NCI-H446 (cell line): ENCODE results near the gene MMP11.

Experiments
- DNase-seq, 2 experiments: peaks; one replicate each; lab custom pipeline; 2025; lab: John Stamatoyannopoulos, UW

Gene MMP11

GRCh38 chr22:23760056-23760455 is 12.6 kb upstream of the MMP11 start:
- no peak for DNase-seq

DNA sequence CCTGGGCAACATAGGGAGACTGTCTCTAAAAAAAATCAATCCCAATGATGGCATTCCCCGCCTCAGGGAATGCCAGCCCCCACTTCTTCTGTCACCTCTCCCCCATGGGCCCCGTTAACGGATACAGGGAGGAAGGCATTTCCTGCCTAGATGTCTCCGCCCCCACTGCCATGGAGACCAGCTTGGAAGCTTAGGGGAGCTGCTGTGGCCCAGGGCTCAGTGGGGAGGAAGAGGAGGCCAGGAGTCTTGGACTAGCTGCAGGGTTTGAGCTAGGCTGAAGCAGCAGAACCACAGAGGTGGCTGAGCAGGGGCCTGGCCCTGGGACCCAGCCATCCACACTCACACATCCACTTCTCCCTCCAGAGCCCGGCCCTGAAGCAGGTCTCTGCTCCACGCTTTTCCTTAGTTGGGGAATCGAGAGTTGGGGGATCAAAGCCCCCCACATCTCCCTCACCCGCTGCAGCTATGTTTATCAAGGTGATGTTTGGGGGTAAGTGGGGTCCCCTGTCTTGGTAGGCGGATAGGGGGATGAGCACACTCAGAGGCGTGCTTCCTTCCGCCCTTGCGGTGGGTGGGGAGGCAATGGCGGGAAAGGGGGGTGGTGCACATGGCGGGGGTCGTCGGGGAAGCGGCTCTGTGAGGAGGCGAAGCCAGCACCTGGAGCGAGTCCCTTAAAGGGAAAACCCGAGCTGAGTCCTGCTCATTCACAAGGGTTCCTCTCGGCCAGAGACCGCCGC is 9.6 kb upstream of the MMP11 start, which contains the start of gene C22orf15:
Gene C22orf15, plus strand, starts transcription at position 149 of the 737 bp plus-strand sequence. Its CDS starts 317 bp downstream, at position 466.
- DNase-seq = no peak

- DNase-seq = no peak
These were observed 9.1 kb upstream of the MMP11 start for GRCh38 chr22:23763579-23763945.

GRCh38 chr22:23763954-23764353 is 8.7 kb upstream of the MMP11 start:
- no peak for DNase-seq

DNA sequence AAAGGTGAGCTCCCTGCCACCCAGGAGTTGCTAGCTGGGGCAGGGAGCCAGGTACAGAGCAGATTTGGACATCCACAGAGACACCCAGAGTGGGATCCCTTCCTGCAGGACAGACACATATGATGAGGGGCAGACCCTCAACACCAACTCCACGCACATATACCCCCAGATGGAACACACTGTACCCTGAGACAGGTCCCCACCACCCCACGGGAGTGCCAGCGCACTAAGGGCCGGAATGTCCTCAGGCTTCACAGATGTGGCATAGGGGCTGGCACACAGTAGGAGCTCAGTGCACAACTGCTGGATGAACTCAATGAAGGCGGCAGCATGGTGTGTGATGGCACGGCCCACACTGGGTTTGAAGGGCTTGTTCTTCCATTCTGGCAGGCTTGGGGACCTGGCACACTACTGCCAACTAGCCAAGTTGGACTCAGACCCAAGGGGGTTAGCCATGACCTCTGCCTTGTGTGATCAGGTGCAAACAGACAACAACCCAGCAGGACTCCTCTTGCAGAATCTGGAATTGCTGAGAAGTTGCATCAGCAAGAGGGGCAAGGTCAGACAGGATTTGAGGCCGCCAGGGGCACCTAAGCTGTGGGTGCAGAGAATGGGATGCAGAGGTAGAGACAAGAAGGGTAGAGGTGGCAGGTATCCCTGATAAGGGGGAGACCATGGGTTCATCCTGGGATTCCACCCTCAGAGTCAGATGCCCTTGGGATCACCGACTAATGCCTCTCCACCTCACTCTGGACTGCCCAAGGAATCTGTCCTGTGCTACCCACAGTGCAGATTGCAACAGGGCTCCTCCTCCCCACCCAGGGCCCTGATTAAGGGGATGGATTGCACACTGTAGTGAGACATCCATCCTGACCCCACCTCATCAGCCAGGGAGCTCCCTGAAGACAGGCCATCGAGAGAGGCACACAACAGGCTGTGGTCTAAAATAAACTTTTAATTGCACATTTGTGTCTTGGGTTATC is 7.5 kb upstream of the MMP11 start:
- DNase-seq = no peak

GRCh38 chr22:23767303-23767672 is 5.4 kb upstream of the MMP11 start:
- DNase-seq = no peak

- DNase-seq = peak; percentile 73 to 80
These were observed 4.7 kb upstream of the MMP11 start, which contains the start of gene CHCHD10 for GRCh38 chr22:23767673-23768548. CHCHD10 (minus strand) TSS chr22:23767972; CDS start chr22:23767874, 98 bp downstream.

DNA sequence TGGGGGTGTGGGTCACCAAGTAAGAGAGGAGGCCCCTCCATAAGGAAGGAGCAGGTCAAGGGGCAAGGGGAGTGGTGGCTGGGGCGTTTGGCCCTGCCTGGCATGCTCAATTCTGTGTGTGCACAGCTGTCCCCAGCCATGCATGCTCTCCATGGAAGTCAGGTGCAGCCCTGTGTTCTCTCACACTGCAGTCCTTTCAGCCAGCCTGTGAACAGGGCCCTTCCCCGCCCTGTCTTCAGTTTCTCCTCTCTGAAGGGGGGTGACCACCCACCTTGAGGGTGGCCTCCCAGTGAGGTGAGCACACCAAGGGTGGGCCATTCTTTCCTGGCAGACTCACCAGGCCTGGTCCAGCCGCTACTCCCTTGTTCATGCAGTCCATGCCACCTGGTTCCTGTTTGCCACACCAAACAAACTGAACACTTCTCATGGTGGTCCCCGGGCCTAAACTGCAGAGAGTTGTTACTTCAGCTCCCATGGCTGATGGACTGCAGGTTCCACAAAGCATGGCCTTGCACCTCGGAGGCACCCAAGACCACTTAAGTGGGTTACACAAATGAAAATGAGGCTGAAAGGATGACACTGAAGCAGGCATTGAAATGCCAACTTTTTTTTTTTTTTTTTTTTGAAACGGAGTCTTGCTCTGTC is 3.2 kb upstream of the MMP11 start:
- DNase-seq = no peak

- DNase-seq = no peak
These were observed 367 bp upstream of the MMP11 start for GRCh38 chr22:23772315-23772648.

DNA sequence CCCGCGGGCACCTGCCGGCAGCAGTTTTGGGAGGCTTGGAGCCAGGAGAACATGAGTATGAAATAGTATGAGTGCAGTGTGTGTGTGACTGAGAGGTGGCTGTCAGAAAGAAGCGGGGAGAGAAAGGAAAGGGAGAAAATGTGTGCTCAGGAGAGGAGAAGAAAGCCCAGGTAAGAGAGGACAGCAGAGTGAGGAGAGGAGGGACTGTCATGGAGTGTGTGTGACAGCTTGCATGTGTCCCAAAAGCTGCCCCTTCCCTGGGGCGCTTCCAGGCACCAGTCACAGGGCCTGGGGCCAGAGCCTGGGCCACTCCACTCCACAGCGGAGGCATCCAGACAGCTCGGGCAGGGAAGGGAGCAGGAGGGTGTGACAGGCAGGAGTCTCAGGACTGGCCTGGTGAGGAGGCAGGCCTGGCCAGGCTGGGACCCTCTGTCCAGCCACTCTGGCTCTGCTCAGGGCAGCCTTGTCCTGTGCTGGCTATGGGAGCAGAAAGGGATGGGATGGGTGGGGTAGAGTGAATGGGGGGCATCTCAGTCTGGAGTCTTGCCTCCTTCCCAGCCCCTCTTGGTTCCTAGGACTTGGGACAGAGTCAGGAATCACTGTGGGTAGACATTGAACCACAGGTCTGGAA is 949 bp downstream of the MMP11 start:
- no peak for DNase-seq

- DNase-seq = no peak
These were observed 1.7 kb downstream of the MMP11 start for GRCh38 chr22:23774114-23774921.

DNA sequence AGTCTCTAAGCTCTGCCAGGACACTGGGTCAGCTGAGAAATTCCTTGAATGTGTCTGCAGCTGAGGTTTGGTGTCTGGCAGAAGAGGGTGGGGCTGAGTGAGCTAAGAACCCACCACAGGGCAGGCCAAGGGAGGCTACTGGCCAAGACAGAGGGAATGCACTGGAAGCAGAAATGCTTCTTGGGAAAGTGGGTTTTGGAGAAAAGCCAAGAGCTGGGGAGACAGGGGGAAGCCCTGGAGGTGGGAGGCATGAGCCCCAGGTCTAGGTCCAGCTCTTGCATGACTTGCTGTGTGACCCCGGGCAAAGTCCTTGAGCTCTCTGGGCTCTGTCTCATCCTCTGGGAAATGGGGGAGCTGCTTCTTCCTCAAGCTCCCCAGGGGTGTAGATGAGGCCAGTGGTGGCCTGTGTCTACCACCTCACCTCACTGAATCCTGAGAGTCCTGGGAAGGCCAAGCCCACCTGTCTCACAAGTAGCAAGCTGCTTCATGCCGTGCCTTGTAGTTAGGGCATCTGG is 2.3 kb downstream of the MMP11 start:
- DNase-seq = no peak

DNA sequence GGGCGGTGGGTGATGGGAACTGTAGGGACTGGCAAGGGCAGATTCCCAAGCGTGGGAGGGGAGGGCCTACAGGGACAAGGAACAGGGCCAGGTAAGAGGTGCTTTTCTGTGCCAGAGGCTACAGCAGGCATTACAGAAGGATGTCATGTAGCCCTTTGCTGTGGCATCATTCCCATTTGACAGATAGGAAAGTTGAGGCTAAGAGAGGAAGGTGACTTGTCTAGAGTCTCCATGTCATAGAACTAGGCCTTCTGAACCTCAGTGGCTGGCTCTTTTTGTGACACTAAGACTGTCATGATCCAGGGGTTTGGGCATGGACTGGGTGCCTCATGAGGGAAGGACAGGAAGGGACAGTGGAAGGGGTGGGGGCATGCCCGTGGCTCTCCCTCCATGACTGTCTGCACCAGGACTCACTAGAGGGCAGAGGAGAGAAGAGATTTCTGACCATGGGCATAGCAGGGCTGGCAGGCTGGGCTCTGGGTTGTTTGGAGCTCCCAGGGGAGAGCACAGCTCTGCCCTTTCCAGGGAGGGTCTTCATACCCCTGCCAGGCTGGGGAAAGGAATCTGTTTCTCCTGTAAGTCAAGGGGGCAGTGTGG is 3.2 kb downstream of the MMP11 start:
- no peak for DNase-seq

- no peak for DNase-seq
These were observed 5.3 kb downstream of the MMP11 start for GRCh38 chr22:23777776-23778576.

- no peak for DNase-seq
These were observed 5.9 kb downstream of the MMP11 start for GRCh38 chr22:23778577-23778900.

DNA sequence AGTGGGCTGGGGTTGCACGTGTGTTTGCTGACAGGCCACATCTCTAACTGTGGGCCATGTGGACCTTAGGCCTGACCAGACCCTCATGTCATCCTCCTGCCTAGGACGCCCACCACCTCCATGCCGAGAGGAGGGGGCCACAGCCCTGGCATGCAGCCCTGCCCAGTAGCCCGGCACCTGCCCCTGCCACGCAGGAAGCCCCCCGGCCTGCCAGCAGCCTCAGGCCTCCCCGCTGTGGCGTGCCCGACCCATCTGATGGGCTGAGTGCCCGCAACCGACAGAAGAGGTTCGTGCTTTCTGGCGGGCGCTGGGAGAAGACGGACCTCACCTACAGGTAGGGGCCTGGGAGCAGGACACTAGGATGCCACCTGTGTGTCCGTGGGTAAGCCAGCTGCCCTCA is 6.4 kb downstream of the MMP11 start:
- DNase-seq = no peak

DNA sequence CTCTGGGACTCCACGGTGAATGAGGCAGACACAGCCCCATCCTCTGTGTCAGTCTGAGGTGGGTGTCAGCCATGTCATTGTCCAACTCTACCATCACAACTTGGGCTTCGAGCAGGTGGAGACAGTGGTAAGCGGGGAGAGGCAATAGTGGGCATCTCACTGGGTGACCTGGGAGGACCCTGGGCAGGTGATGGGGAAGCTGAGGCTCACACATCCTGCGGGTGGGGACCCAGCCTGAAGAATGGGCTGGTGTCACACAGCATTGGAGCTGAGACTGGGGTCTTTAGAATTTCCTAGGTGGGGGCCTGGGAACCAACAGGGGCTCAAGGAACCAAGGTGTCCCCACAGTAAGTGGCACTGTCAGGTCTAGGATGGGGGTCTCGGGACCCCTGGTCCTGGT is 7.1 kb downstream of the MMP11 start:
- no peak for DNase-seq

DNA sequence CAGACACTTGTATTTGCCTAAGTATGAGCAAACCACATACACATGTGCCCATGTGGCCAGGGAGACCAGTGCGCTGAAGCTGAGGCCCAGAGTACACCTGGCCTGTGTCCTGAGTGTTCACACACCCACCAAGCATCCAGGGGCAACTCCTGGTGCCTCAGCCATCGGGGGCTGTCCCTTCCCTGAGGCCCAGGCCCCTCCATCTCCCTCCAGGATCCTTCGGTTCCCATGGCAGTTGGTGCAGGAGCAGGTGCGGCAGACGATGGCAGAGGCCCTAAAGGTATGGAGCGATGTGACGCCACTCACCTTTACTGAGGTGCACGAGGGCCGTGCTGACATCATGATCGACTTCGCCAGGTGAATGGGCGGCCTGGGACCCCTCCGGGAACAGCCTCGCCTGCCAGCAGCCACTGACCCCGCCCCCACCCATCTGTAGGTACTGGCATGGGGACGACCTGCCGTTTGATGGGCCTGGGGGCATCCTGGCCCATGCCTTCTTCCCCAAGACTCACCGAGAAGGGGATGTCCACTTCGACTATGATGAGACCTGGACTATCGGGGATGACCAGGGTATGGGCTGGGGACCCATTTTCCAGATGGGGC is 7.6 kb downstream of the MMP11 start:
- no peak for DNase-seq

DNA sequence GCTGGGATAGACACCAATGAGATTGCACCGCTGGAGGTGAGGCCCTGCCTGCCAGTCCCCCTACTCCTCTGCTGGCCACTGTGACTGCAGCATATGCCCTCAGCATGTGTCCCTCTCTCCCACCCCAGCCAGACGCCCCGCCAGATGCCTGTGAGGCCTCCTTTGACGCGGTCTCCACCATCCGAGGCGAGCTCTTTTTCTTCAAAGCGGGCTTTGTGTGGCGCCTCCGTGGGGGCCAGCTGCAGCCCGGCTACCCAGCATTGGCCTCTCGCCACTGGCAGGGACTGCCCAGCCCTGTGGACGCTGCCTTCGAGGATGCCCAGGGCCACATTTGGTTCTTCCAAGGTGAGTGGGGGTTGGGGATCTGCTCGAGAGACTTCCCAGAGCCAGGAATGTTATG is 8.4 kb downstream of the MMP11 start:
- no peak for DNase-seq
